GM12878 (cell line): Measurements from ENCODE around the gene HEG1. TPM values are rescaled to one million over a fixed set of nuclear protein-coding genes. Genes with fewer than 3 reads are reported as not detected.

ENCODE experiments used
- ATAC-seq: fragments of 200-7000 bp; cut with Tn5 transposase; 3 replicates; pipeline ENCODE4 v1.9.1; 2020; ENCODE audit warnings: mild to moderate bottlenecking, moderate library complexity
- BruUV-seq: library from RNA; stranded (reverse); fragments of 400-500 nt; replicated peaks from 2 replicates; lab custom pipeline; 2021; lab: Mats Ljungman, UMichigan
- CTCF ChIA-PET: fragments of 300-600 bp; sonication (Branson Sonifier 250); formaldehyde crosslinking; extraction: SDS; loops from one replicate; lab custom pipeline; 2021; ENCODE audit warnings: inconsistent platforms; lab: Yijun Ruan, JAX
- POLR2A ChIA-PET: fragments of 350-600 bp; formaldehyde crosslinking; extraction: SDS; loops from one replicate; lab custom pipeline; 2021; ENCODE audit warnings: inconsistent platforms; lab: Charles Lee
- RAD21 ChIA-PET: fragments of 300-600 bp; sonication (Branson Sonifier 250); formaldehyde crosslinking; loops from one replicate; lab custom pipeline; 2023; ENCODE audit warnings: antibody characterized with exemption; ENCODE audit not compliant: unreplicated experiment; lab: Charles Lee
- SMC1A ChIA-PET: fragments of 300-600 bp; sonication (Branson Sonifier 250); formaldehyde crosslinking; loops from one replicate; lab custom pipeline; 2023; ENCODE audit not compliant: unreplicated experiment, uncharacterized antibody; lab: Charles Lee
- DNase-seq: peaks from one replicate; pipeline ENCODE4 v3.0.0-alpha.2; 2011; ENCODE audit warnings: low read depth, low spot score
- FAIRE-seq: peaks from 3 replicates; lab custom pipeline; 2011; peaks lifted over from hg19 to GRCh38; lab: Jason Lieb, UNC
- H2AFZ ChIP-seq: 2 replicates; pipeline ENCODE4 v1.6.0; 2011; ENCODE audit warnings: low read depth, low read length, control low read depth; ENCODE audit not compliant: control insufficient read depth
- H3K27ac ChIP-seq: 2 replicates; pipeline ENCODE4 v1.5.1; 2011; ENCODE audit warnings: control low read depth; ENCODE audit not compliant: control insufficient read depth, insufficient read depth
- H3K27me3 ChIP-seq, 2 experiments: replicated peaks in 1 of 2; 2 replicates each; pipeline versions ENCODE4 v1.6.0 to v1.6.1; 2011; ENCODE audit warnings: low read length in 1 of 2; ENCODE audit not compliant: control insufficient read depth in 2 of 2, insufficient read depth in 2 of 2
- H3K36me3 ChIP-seq, 2 experiments: 2 replicates each; pipeline ENCODE4 v1.5.1; 2011; ENCODE audit warnings: low read length in 1 of 2; ENCODE audit not compliant: control insufficient read depth in 2 of 2, insufficient read depth in 2 of 2
- H3K4me1 ChIP-seq: 2 replicates; pipeline ENCODE4 v1.6.1; 2011; ENCODE audit warnings: mild to moderate bottlenecking, low read length, moderate library complexity, mixed read lengths; ENCODE audit not compliant: control insufficient read depth, insufficient read depth
- H3K4me2 ChIP-seq: 2 replicates; pipeline ENCODE4 v1.6.0; 2011; ENCODE audit warnings: control low read depth; ENCODE audit not compliant: control insufficient read depth, insufficient read depth
- H3K4me3 ChIP-seq: fragments of 200-600 bp; sonication (generic); 2 replicates; pipeline ENCODE4 v1.5.1; 2016
- H3K79me2 ChIP-seq: 2 replicates; pipeline ENCODE4 v1.6.0; 2011; ENCODE audit warnings: low read length; ENCODE audit not compliant: control insufficient read depth, insufficient read depth
- H3K9ac ChIP-seq: 2 replicates; pipeline ENCODE4 v1.8.0; 2011; ENCODE audit warnings: low read length, control low read depth, mixed read lengths; ENCODE audit not compliant: control insufficient read depth, insufficient read depth
- H3K9me3 ChIP-seq: replicated peaks from 3 replicates; pipeline ENCODE4 v1.5.1; 2011; ENCODE audit warnings: mild to moderate bottlenecking, low read length; ENCODE audit not compliant: control insufficient read depth, insufficient read depth
- H4K20me1 ChIP-seq: 2 replicates; pipeline ENCODE4 v1.6.0; 2011; ENCODE audit not compliant: control insufficient read depth, insufficient read depth
- MTA3 ChIP-seq: IDR thresholded peaks from 2 replicates; pipeline ENCODE4 v1.6.1; 2012; ENCODE audit warnings: low read length, inconsistent platforms, borderline replicate concordance
- NR2F1 ChIP-seq: fragments of 450-650 bp; conservative IDR thresholded peaks from 2 replicates; pipeline ENCODE4 v1.6.1; 2017; ENCODE audit warnings: mild to moderate bottlenecking
- PAX8 ChIP-seq: fragments of 450-650 bp; IDR thresholded peaks from 2 replicates; pipeline ENCODE4 v1.6.1; 2017; ENCODE audit warnings: mild to moderate bottlenecking, moderate library complexity
- RBBP5 ChIP-seq: fragments of 200-600 bp; sonication (generic); conservative IDR thresholded peaks from 2 replicates; pipeline ENCODE4 v1.6.1; 2016
- SP1 ChIP-seq: IDR thresholded peaks from one replicate; pipeline ENCODE4 v1.6.1; 2011; ENCODE audit warnings: low read depth, low read length
- STAT3 ChIP-seq: IDR thresholded peaks from 2 replicates; pipeline ENCODE4 v1.6.1; 2011; ENCODE audit warnings: low read depth, low read length, improper control_type of control experiment
- TCF12 ChIP-seq: IDR thresholded peaks from 2 replicates; pipeline ENCODE4 v1.6.1; 2011; ENCODE audit warnings: low read depth, mild to moderate bottlenecking, low read length
- ZNF217 ChIP-seq: fragments of 450-650 bp; IDR thresholded peaks from 2 replicates; pipeline ENCODE4 v1.6.1; 2017; ENCODE audit warnings: antibody characterized with exemption, mild to moderate bottlenecking
- WGBS: methylation state at CpG from one replicate; pipeline ENCODE4 v1.1.6; 2016; ENCODE audit warnings: low lambda C conversion rate; ENCODE audit not compliant: insufficient replicate concordance, insufficient coverage; ENCODE audit errors: missing lambda C conversion rate; 5-methylcytosine and 5-hydroxymethylcytosine counted together
- in situ Hi-C: fragments of 300-500 bp; cut with MboI; formaldehyde crosslinking; loops from 9 replicates; pipeline ENCODE4 v1.14.3; 2018; ENCODE audit warnings: mixed read lengths
- intact Hi-C: fragments of 100-400 bp; cut with micrococcal nuclease; formaldehyde crosslinking; loops from one replicate; pipeline ENCODE4 v1.14.2; 2022; ENCODE audit not compliant: unreplicated experiment
- polyA plus RNA-seq, 11 experiments: library from polyadenylated mRNA; depleted of rRNA in 4 of 11; unstranded in 6 of 11; stranded (reverse) in 5 of 11; fragments of >200 nt; fragmentation: Nextera tagmentation in 4 of 11; fragmentation: Illumina TruSeq in 1 of 11; extraction: Ambion mirVana in 4 of 11; extraction: Trizol in 1 of 11; gene quantifications; 1 replicate in 1 of 11; 2 replicates in 10 of 11; pipeline versions ENCODE4 v1.2.1 to v1.2.3, GENCODE V29; 2011 to 2016; ENCODE audit warnings: inconsistent platforms in 2 of 11, missing spikeins in 2 of 11, low read depth in 1 of 11
- total RNA-seq, 4 experiments: library from RNA; depleted of rRNA in 3 of 4; stranded (reverse); fragments of >200 nt in 3 of 4; fragmentation: Illumina TruSeq in 1 of 4; extraction: Trizol in 1 of 4; gene quantifications; 2 replicates each; pipeline versions ENCODE4 v1.2.1 to v1.2.3, GENCODE V29; 2013 to 2021
- TF ChIP-seq, protein P1 (sequence below): IDR thresholded peaks from 2 replicates; pipeline ENCODE4 v1.6.1; 2011; ENCODE audit warnings: low read depth, low read length, improper control_type of control experiment, borderline replicate concordance

The HEG1 gene
- total and polyA plus RNA-seq, 10 of the 15 experiments (the other 5 are each of a cell fraction or from before 2014, with no cell fraction given) = 2.2 to 32.1 (median 7.6) TPM

DNA sequence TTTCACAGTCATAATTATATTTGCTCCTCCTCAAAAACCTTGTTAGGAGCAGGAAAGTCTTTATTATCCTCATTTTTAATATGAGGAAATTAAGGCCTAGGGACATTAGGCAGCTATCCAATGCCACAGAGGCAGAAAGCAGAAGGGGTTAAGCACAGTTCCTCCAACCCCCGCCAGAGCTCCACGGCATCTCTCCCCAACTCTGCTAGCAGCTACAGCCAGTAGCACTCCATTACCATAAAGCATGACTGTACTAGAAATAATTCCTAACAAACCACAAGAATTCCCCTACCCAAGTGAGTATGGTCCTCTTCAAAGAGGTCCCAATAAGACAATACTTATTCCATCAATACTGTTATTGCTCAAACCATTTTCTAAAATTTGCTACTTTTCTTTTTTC lies 9.8 kb downstream of the HEG1 start:
- H3K27ac ChIP-seq = no peak overlapping the region
- no peak overlapping the region for H3K4me3 ChIP-seq
- in situ Hi-C loops = no loop called here
- peaks cover 4% of the 10 kb centered on the region for H3K4me1 ChIP-seq
- intact Hi-C loops = no loop called here
- no TSS peak for BruUV-seq
- TF ChIP-seq STAT3 (no peak), PAX8 (no peak), TCF12 (no peak), SP1 (no peak), RBBP5 (no peak), NR2F1 (no peak), MTA3 (no peak), ZNF217 (no peak)
- TF ChIP-seq, protein P1, sequence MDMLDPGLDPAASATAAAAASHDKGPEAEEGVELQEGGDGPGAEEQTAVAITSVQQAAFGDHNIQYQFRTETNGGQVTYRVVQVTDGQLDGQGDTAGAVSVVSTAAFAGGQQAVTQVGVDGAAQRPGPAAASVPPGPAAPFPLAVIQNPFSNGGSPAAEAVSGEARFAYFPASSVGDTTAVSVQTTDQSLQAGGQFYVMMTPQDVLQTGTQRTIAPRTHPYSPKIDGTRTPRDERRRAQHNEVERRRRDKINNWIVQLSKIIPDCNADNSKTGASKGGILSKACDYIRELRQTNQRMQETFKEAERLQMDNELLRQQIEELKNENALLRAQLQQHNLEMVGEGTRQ = no peak
- TF ChIP-seq, all 136 proteins: peak for 0
- peaks cover 1% of the 10 kb centered on the region; the same call in 2 of the 3 replicates for H3K9me3 ChIP-seq
- peaks cover 0 to 11% of the 10 kb centered on the region in 2 experiments; a peak in 2 of 4 replicates for H3K36me3 ChIP-seq
- no peak overlapping the region for H2AFZ ChIP-seq
- ChIA-PET RAD21 (no interaction called here), SMC1A (interaction anchor here (1.1 to 1.5 kb wide), 3 partner anchors 8 to 122 kb away, joined by 3 to 4 read pairs (median 3); no protein-coding TSS in a partner anchor), POLR2A (no interaction called here), CTCF (no interaction called here)
- no peak overlapping the region for H3K9ac ChIP-seq
- DNase-seq (no peak), ATAC-seq (no peak), FAIRE-seq (no peak)
- no peaks in the 10 kb centered on the region for H3K27me3 ChIP-seq
- WGBS = 97% methylated on average over 2 of the region's 2 CpGs
- no peak overlapping the region for H3K4me2 ChIP-seq
- H3K79me2 ChIP-seq = peaks cover 38% of the 10 kb centered on the region
- no peaks in the 10 kb centered on the region for H4K20me1 ChIP-seq
